Calu3 (cell line): ENCODE data around the gene COL6A2. TPM values are rescaled to one million over a fixed set of nuclear protein-coding genes. Genes with fewer than 3 reads are reported as not detected.

ENCODE experiments used
- BruUV-seq: library from RNA; stranded (reverse); fragments of 400-500 nt; replicated peaks from 2 replicates; lab custom pipeline; 2021; lab: Mats Ljungman, UMichigan
- CTCF ChIA-PET: fragments of 300-600 bp; sonication (Branson Sonifier 250); formaldehyde crosslinking; loops from one replicate; lab custom pipeline; 2022; ENCODE audit warnings: antibody characterized with exemption; lab: Charles Lee
- DNase-seq: peaks from one replicate; pipeline ENCODE4 v3.0.0; 2022
- H3K27ac Mint-ChIP-seq: one replicate; pipeline ENCODE4 v1.8.0; 2022; ENCODE audit warnings: mixed read lengths; ENCODE audit not compliant: unreplicated experiment
- H3K27me3 Mint-ChIP-seq: one replicate; pipeline ENCODE4 v1.8.0; 2022; ENCODE audit warnings: mixed read lengths; ENCODE audit not compliant: unreplicated experiment
- H3K36me3 Mint-ChIP-seq: one replicate; pipeline ENCODE4 v1.8.0; 2022; ENCODE audit warnings: mild to moderate bottlenecking, moderate library complexity, mixed read lengths; ENCODE audit not compliant: insufficient read depth, unreplicated experiment
- H3K4me1 Mint-ChIP-seq: one replicate; pipeline ENCODE4 v1.8.0; 2022; ENCODE audit warnings: mild to moderate bottlenecking, low read depth, mixed read lengths; ENCODE audit not compliant: unreplicated experiment
- H3K4me3 Mint-ChIP-seq: one replicate; pipeline ENCODE4 v1.8.0; 2022; ENCODE audit warnings: mild to moderate bottlenecking, low read depth, moderate library complexity, mixed read lengths; ENCODE audit not compliant: unreplicated experiment
- H3K9me3 Mint-ChIP-seq: one replicate; pipeline ENCODE4 v1.8.0; 2022; ENCODE audit warnings: low read depth, mixed read lengths; ENCODE audit not compliant: unreplicated experiment
- CTCF ChIP-seq: fragments of 200-600 bp; IDR thresholded peaks from one replicate; pipeline ENCODE4 v1.8.0; 2022; ENCODE audit warnings: antibody characterized with exemption; ENCODE audit not compliant: unreplicated experiment
- intact Hi-C: fragments of 100-400 bp; cut with micrococcal nuclease; formaldehyde crosslinking; loops from one replicate; pipeline ENCODE4 v1.10.0; 2022; ENCODE audit not compliant: unreplicated experiment
- total RNA-seq: library from RNA; stranded (reverse); gene quantifications from 2 replicates; pipeline ENCODE4 v1.2.3, GENCODE V29; 2022

COL6A2 gene
- total RNA-seq, 1 experiment from 2014 or later = 3.4 TPM

- CTCF ChIA-PET = no interaction called here
- no peaks in the 10 kb centered on the region for H3K27me3 Mint-ChIP-seq
Observed at GRCh38 chr21:46156678-46157077, 58.8 kb downstream of the COL6A2 start.

GRCh38 chr21:46157396-46157986, 59.6 kb downstream of the COL6A2 start:
- BruUV-seq = no TSS peak

More at GRCh38 chr21:46156678-46157077, 58.8 kb downstream of the COL6A2 start:
- Mint-ChIP-seq H3K4me3 (no peak overlapping the region), H3K27ac (no peak overlapping the region), H3K9me3 (no peaks in the 10 kb centered on the region), H3K4me1 (no peaks in the 10 kb centered on the region), H3K36me3 (peaks cover 16% of the 10 kb centered on the region)
- no peak for TF ChIP-seq CTCF
- DNase-seq = no peak
- intact Hi-C loops = no loop called here
- no TSS peak for BruUV-seq

GRCh38 chr21:46157987-46158451, 60.1 kb downstream of the COL6A2 start:
- BruUV-seq = no TSS peak
- intact Hi-C loops = no loop called here
- peaks cover 9% of the 10 kb centered on the region for H3K27me3 Mint-ChIP-seq
- TF ChIP-seq CTCF = no peak
- DNase-seq = no peak
- H3K4me3 Mint-ChIP-seq = no peak overlapping the region
- no peaks in the 10 kb centered on the region for H3K9me3 Mint-ChIP-seq
- H3K27ac Mint-ChIP-seq = no peak overlapping the region
- H3K4me1 Mint-ChIP-seq = no peaks in the 10 kb centered on the region
- CTCF ChIA-PET = no interaction called here
- H3K36me3 Mint-ChIP-seq = peaks cover 16% of the 10 kb centered on the region

More at GRCh38 chr21:46157396-46157986, 59.6 kb downstream of the COL6A2 start:
- no peak overlapping the region for H3K4me3 Mint-ChIP-seq
- CTCF ChIA-PET = no interaction called here
- no peaks in the 10 kb centered on the region for H3K9me3 Mint-ChIP-seq
- peaks cover 3% of the 10 kb centered on the region for H3K27me3 Mint-ChIP-seq
- H3K4me1 Mint-ChIP-seq = no peaks in the 10 kb centered on the region
- H3K27ac Mint-ChIP-seq = no peak overlapping the region
- DNase-seq = no peak
- peaks cover 16% of the 10 kb centered on the region for H3K36me3 Mint-ChIP-seq
- intact Hi-C loops = no loop called here
- TF ChIP-seq CTCF = no peak

- Mint-ChIP-seq H3K9me3 (no peaks in the 10 kb centered on the region), H3K4me3 (no peak overlapping the region), H3K27ac (no peak overlapping the region), H3K4me1 (no peaks in the 10 kb centered on the region), H3K36me3 (peaks cover 16% of the 10 kb centered on the region), H3K27me3 (peaks cover 16% of the 10 kb centered on the region)
- BruUV-seq = no TSS peak
- DNase-seq = no peak
- no peak for TF ChIP-seq CTCF
- CTCF ChIA-PET = interaction anchor here (1.3 kb wide), 1 partner anchor 15 kb away, joined by 5 read pairs; no protein-coding TSS in a partner anchor
- intact Hi-C loops = no loop called here
Observed at GRCh38 chr21:46158666-46159300, 60.9 kb downstream of the COL6A2 start.
